ENCODE results near the gene SYDE1. TPM values are rescaled to one million over a fixed set of nuclear protein-coding genes. Genes with fewer than 3 reads are reported as not detected.

Gene SYDE1
- total and polyA plus RNA-seq, 9 donors: 9.4 to 61.9 (median 31.2) TPM

- H3K4me1 ChIP-seq (ENCODE audit: insufficient read depth): no peaks in the 10 kb centered on the region
- no peaks in the 10 kb centered on the region for H3K36me3 ChIP-seq
- H3K9me3 ChIP-seq: no peaks in the 10 kb centered on the region
- intact Hi-C loops (cut with DNase I): no loop called here
- H3K4me3 ChIP-seq: no peak overlapping the region
- no peaks in the 10 kb centered on the region for H3K27me3 ChIP-seq
- no peak overlapping the region for H3K27ac ChIP-seq
- DNase-seq: no peak
- TF ChIP-seq EP300 (IDR thresholded peaks at IDR 0.05): no peak
- TF ChIP-seq POLR2A (IDR thresholded peaks at IDR 0.05): no peak
- no peak for TF ChIP-seq CTCF (IDR thresholded peaks at IDR 0.05)
Observed at GRCh38 chr19:15137777-15138176, 30.6 kb downstream of the SYDE1 start.

- H3K4me1 ChIP-seq (ENCODE audit: insufficient read depth): no peaks in the 10 kb centered on the region
- no peak for TF ChIP-seq CTCF (IDR thresholded peaks at IDR 0.05)
- no peak for TF ChIP-seq POLR2A (IDR thresholded peaks at IDR 0.05)
- TF ChIP-seq EP300 (IDR thresholded peaks at IDR 0.05): no peak
- H3K27ac ChIP-seq: no peak overlapping the region
- DNase-seq: no peak
- no peaks in the 10 kb centered on the region for H3K36me3 ChIP-seq
- H3K9me3 ChIP-seq: no peaks in the 10 kb centered on the region
- 48 to 63% (median 59%) methylated on average over 1 of the region's 1 CpG for WGBS, 3 donors
- intact Hi-C loops (cut with DNase I): no loop called here
- H3K4me3 ChIP-seq: no peak overlapping the region
- no peaks in the 10 kb centered on the region for H3K27me3 ChIP-seq
Observed at GRCh38 chr19:15138427-15138826, 31.2 kb downstream of the SYDE1 start.

- H3K27ac ChIP-seq: no peak overlapping the region
- no peaks in the 10 kb centered on the region for H3K36me3 ChIP-seq
- no peaks in the 10 kb centered on the region for H3K4me1 ChIP-seq (ENCODE audit: insufficient read depth)
- no peaks in the 10 kb centered on the region for H3K9me3 ChIP-seq
- WGBS, 3 donors: 89 to 93% (median 91%) methylated on average over 25 of the region's 25 CpGs
- intact Hi-C loops (cut with DNase I): loop anchor here in 1 of 4 donors (10.0 kb wide), 1 partner anchor 46 kb away; no protein-coding TSS in a partner anchor
- no peak for DNase-seq
- H3K27me3 ChIP-seq: no peaks in the 10 kb centered on the region
- TF ChIP-seq EP300 (IDR thresholded peaks at IDR 0.05): no peak
- no peak for TF ChIP-seq POLR2A (IDR thresholded peaks at IDR 0.05)
- TF ChIP-seq CTCF (IDR thresholded peaks at IDR 0.05): no peak
- H3K4me3 ChIP-seq: no peak overlapping the region
Observed at GRCh38 chr19:15141143-15141542, 33.9 kb downstream of the SYDE1 start.

- H3K27ac ChIP-seq: no peak overlapping the region
- 80 to 85% (median 82%) methylated on average over 5 of the region's 5 CpGs for WGBS, 3 donors
- no peak for DNase-seq
Observed at GRCh38 chr19:15142313-15142712, 35.1 kb downstream of the SYDE1 start.

More at GRCh38 chr19:15142313-15142712, 35.1 kb downstream of the SYDE1 start:
- H3K36me3 ChIP-seq: no peaks in the 10 kb centered on the region
- no peaks in the 10 kb centered on the region for H3K4me1 ChIP-seq (ENCODE audit: insufficient read depth)
- H3K4me3 ChIP-seq: no peak overlapping the region
- TF ChIP-seq CTCF (IDR thresholded peaks at IDR 0.05) (no peak), POLR2A (IDR thresholded peaks at IDR 0.05) (no peak), EP300 (IDR thresholded peaks at IDR 0.05) (no peak)
- H3K9me3 ChIP-seq: no peaks in the 10 kb centered on the region
- intact Hi-C loops (cut with DNase I): loop anchor here in 1 of 4 donors (10.0 kb wide), 1 partner anchor 48 kb away; no protein-coding TSS in a partner anchor
- no peaks in the 10 kb centered on the region for H3K27me3 ChIP-seq
